Coronary artery (tissue), 2 donors: ENCODE results near the gene PCAT6.

Experiments used
- DNase-seq: peaks from one replicate; pipeline ENCODE4 v3.0.0-alpha.2; 2017; ENCODE audit warnings: low spot score
- H3K27ac ChIP-seq, 2 donors: fragments of 200-600 bp; sonication (generic); one replicate each; pipeline ENCODE4 v1.5.1; 2016 to 2019
- H3K4me3 ChIP-seq: fragments of 200-600 bp; sonication (generic); 2 replicates; pipeline ENCODE4 v1.5.1; 2016; ENCODE audit warnings: mild to moderate bottlenecking, moderate library complexity
- CTCF ChIP-seq: fragments of 200-600 bp; sonication (generic); IDR thresholded peaks from one replicate; pipeline ENCODE4 v1.5.1; 2019; ENCODE audit warnings: antibody characterized with exemption

Gene PCAT6

GRCh38 chr1:202810615-202811295 is at the start of gene PCAT6:
PCAT6 (plus strand) TSS chr1:202810954.
- no peak for TF ChIP-seq CTCF
- H3K4me3 ChIP-seq: peak within 1 kb of the TSS; percentile 78
- DNase-seq: peak; percentile 92
- H3K27ac ChIP-seq: peak within 1 kb of the TSS; percentile 60 to 81

- no peak for DNase-seq
- no peak for TF ChIP-seq CTCF
- no peak overlapping the region for H3K4me3 ChIP-seq
- no peak overlapping the region for H3K27ac ChIP-seq
Measured at GRCh38 chr1:202762019-202762418, 48.7 kb upstream of the PCAT6 start.

- H3K4me3 ChIP-seq: no peak overlapping the region
- DNase-seq: no peak
- no peak overlapping the region for H3K27ac ChIP-seq
- no peak for TF ChIP-seq CTCF
Measured at GRCh38 chr1:202765721-202766120, 45.0 kb upstream of the PCAT6 start.

DNA sequence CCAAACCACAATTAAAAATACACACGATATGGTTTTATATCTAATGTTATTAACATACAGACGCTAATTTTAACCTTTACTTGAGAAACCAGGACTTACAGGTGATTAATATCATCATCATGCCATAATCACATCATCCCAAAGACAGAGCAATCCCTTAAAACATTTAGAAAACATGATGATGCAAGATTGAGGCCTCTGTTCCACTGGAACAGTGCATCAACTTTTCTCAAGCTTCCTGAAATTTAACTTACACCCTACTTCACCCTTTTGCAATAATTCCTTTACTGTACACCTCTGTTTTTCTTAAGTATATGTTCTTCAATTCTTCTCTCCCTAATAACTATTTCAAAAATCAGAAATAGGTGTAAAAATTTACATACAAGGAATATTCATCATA is 40.6 kb upstream of the PCAT6 start:
- TF ChIP-seq CTCF: no peak
- Histone ChIP-seq H3K4me3 (no peak overlapping the region), H3K27ac (no peak overlapping the region)
- DNase-seq: no peak

GRCh38 chr1:202781180-202781579 is 29.6 kb upstream of the PCAT6 start:
- DNase-seq: no peak
- TF ChIP-seq CTCF: no peak
- Histone ChIP-seq H3K27ac (no peak overlapping the region), H3K4me3 (no peak overlapping the region)

DNA sequence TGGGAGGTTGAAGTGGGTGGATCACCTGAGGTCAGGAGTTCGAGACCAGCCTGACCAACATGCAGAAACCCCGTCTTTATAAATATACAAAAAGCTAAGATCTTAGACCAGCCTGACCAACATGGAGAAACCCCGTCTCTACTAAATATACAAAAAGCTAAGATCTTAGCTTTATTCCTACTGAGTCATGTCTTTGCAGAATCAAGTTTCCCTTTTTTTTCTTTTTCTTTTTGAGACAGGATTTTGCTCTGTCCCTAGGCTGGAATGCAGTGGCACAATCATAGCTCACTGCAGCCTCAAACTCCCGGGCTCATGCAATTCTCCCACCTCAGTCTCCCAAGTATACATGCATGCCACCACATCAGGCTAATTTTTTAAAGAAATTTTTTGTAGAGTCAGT is 23.9 kb upstream of the PCAT6 start:
- Histone ChIP-seq H3K27ac (no peak overlapping the region), H3K4me3 (no peak overlapping the region)
- no peak for TF ChIP-seq CTCF
- no peak for DNase-seq

DNA sequence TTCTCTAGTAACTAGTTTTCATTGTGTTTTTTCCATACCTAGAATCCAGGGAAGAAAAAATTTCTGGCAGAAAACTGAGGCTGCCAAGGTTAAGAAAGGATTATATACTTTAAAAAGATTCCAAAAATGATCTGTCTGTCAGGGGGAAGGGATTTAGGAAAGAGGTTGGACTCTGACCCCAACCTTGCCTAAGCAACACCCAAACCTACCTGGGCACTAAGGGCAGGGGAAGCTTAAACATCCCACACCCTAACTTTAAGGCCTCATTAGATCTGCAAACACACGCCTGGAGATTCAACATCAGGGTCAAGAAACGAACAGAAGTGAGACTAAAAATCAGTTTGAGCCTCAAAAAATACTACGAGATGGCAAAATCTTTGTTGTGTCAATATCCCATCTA is 22.0 kb upstream of the PCAT6 start:
- Histone ChIP-seq H3K27ac (no peak overlapping the region), H3K4me3 (no peak overlapping the region)
- DNase-seq: no peak
- TF ChIP-seq CTCF: no peak
